Kidney tubule cell (primary cell): ENCODE data around the gene PRPF19.
A peak's percentile ranks its signal among the peaks of the same experiment; 100 is the strongest.

Source experiments
- DNase-seq: peaks from one replicate; pipeline ENCODE4 v3.0.0-alpha.2; 2018; ENCODE audit warnings: low spot score

The PRPF19 gene

GRCh38 chr11:60872961-60873524 lies 33.3 kb downstream of the PRPF19 start:
- DNase-seq, result peak; percentile 83

DNA sequence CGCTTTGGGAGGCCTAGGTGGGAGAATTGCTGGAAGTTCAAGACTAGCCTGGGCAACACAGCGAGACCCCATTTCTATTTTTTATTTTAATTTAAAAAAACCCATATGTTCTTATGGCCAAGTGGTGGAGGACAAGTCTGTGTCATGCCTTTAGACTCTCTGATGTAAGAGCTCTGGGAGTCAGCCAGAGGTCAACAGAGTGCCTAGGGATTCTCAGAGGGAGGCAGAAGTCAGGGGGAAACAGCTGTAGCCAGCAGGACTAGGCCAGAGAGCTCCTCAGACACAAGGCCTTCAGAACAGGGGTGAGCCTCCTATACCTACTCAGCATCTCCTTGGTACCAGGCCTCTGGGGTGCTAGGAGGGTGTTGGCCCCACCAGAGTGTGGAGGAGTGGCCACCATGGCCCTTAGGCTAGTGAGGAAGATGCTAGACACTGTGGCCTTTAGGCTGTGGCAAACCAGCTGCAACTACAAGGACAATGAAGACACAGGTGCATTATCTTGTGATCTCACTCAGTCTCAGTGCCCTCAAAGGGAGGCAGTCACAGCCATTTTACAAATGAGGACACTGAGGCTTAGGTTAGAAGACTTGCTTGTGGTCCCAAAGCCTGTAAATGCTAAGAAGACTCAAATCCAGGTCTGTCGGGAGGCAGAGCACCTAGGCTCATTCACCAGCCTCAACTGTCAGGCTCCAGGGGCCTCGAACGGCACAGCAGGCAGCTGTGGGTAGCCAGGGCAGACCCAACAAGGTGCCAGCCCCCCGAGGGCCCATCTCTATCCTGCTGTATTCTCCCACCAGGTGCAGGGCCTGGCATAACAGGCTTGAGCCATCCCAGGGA lies 34.0 kb downstream of the PRPF19 start:
- no peak for DNase-seq

DNA sequence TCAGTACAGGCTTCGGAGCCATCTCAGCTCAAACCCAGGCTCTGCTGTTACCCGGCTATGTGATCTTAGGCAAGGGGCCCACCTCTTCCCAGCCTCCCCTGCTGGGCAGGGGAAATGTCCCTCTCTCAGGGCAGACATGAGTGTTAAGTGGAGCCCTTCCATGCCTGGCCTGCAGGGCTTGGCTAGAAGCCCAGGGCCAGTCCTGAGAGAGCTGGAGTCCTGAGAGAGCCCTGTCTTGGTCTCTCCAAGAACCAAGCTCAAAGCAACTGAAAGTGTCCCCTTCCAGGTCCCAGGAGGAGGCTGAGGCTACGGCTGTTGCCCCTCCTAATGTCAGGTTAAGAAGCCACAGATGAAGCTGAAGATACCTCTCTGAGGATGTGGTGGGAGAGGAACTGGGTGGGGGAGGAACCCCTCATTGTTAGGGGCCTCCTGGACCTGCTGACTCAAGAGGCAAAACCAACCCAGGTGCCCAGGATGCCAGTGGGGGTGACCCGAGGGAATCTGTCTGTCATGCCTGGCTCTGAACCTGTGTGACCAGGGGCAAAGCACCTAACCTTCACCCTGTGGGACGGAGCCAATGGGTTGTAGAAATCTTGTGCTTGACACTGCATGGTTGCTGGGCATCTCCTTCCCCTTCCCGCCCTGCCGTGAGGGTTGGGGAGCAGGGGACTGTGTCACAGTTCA lies 34.9 kb downstream of the PRPF19 start:
- DNase-seq, result no peak

DNA sequence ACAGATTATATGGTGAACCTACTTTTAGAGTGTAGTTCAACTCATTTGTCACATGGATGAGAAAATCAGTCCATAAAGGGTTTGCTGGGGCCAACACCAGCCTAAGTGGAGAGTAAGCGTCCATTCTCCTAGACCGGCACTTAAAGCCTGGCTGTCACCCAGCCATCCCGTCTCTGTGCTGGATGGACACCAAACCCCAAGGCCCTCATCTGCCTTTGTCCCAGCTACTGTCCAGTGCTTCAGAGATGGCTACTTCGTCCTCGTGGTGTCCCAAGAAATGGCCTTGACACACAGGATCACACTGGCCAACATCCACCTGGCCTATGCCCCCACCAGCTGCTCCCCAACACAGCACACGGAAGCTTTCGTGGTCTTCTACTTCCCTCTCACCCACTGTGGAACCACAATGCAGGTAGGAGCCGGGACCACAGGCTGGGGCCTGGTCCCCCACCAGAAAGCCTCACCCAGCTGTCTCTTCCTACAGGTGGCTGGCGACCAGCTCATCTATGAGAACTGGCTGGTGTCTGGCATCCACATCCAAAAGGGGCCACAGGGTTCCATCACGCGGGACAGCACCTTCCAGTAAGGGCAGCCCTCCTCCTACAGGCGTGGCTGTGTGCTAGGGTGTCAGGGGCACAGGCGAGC lies 35.5 kb downstream of the PRPF19 start:
- no peak for DNase-seq

DNA sequence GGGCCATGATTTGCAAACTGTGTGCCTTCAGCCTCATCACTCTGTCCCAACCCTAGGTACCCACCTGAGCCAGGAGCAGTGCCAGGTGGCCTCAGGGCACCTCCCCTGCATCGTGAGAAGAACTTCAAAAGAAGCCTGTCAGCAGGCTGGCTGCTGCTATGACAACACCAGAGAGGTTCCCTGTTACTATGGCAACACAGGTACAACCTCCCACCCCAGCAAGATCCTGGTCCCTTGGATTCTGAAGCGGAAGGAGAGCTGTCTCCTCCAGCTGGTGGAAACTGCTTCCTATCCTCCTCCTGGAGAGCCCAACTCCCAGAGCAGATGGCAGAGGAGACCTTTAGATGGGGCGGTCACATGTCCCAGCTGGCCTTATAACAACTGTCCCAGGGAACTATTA lies 36.1 kb downstream of the PRPF19 start:
- DNase-seq, result no peak

GRCh38 chr11:60869451-60869825 lies 36.9 kb downstream of the PRPF19 start:
- no peak for DNase-seq

GRCh38 chr11:60868682-60869450 lies 37.5 kb downstream of the PRPF19 start:
- DNase-seq, result no peak

DNA sequence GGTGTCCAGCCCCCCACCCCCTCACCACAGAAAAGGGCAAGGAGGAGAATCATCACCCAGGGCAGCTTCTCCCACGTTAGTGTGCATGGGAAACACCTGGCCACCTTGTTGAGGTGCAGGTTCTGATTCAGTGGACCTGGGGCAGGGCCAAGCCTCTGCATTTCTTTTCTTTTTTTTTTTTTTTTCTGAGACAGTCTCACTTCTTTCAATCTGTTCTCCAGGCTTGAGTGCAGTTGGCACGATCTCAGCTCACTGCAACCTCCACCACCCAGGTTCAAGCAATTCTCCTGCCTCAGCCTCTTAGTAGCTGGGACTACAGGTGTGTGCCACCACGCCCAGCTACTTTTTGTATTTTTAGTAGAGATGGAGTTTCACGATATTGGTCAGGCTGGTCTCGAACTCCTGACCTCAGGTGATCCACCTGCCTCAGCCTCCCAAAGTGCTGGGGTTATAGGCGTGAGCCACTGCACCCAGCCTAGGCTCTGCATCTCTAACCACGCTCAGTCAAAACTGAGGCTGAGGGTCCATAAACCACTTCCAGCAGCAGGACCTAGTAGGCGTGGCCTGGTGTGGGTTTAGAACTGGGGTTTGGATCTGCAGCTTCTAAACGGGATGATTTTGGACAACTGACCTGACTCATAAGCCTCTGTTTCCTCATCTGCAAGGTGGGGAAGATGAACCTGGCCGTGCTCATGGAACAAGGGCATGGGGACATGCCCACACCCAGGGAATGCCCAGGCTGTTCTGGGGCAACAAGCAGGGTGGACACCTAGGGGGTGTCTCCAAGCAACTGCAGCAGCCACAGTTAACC lies 38.3 kb downstream of the PRPF19 start:
- no peak for DNase-seq

DNA sequence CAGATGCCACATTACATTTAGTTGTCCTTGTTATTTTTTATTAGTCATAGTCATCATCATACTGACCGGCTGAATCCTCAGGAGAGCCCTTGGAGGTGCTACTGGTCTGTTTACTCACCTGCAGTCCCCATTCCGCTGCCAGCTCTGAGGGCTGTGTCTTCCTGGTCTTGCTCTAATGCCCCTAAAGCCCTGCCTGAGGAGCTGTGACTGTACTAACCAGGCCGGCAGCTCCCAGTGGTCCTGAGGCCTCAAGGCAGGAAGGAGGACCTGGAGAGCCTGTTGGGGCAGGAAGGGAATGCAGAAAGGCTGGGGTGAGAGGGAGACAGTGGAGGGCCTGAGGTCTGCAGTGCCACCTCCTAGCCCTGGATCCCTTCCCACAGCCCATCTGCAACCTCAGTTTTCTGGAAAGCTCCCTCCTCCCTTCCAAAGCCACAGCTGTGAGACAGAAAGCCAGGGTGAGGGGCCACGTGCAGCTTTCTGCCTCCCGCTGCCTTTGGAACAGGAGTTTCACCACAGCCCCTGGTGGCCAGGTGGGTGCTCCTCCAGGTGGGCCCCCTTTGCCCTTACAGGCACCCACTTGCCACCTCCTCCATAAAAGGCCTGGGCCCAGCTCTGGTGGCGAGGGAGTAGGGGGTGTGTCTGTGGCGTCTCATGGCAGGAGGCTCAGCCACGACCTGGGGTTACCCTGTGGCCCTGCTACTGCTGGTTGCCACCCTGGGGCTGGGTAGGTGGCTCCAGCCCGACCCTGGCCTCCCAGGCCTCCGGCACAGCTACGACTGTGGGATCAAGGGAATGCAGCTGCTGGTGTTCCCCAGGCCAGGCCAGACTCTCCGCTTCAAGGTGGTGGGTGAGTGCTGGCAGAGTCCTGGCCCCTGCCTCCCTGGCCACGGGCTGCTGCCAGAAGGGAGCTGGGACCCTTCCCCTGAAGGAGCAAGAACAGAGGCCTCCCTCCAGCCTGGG lies 39.2 kb downstream of the PRPF19 start, which contains the start of gene ZP1:
Gene ZP1, plus strand, starts transcription at position 632 of the 960 bp plus-strand sequence. Its CDS starts 20 bp downstream, at position 652.
- peak; percentile 47 for DNase-seq

GRCh38 chr11:60864856-60865513 lies 41.4 kb downstream of the PRPF19 start:
- no peak for DNase-seq

DNA sequence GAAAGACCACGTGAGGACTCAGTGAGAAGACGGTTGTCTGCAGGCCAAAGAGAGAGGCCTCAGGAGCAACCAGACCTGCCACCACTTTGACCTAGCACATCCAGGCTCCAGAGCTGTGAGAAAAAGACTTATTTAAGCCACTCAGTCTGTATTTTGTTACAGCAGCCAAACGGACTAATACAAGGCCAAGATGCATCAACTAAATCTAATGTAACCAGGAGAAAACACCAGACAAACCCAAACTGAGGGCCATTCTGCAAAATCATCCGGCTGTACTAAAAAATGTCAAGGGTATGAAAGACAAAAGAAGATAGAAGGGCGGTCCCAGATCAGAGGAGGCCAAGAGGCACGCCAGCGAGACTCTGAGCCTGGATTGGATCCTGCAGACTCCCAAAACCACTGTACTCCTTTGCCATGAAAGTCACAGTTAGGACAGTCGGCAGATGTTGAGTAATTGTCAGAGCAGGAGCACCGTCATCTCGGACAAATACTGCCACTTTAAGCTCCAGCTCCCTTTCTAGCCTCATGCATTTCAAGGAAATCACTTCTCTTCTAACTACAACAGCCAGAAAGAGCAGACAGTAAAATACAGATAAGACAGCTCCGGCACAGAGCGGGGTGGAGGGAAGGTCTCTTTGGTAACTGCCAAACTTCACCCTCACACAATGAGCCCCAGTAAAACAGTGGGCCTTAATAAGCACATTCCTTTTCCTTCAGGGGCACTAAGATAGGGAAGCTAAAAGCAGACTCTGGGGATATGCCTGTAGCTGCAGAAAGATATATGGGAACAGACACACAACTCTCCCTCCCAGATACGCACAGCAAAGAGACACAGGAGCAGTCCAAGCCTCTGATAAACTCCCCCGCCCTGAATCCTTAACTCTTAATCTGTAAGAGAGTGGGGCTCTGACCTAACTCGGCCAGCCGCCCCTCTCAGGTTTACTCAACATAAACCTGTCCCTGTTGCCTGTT lies 42.5 kb downstream of the PRPF19 start:
- no peak for DNase-seq

DNA sequence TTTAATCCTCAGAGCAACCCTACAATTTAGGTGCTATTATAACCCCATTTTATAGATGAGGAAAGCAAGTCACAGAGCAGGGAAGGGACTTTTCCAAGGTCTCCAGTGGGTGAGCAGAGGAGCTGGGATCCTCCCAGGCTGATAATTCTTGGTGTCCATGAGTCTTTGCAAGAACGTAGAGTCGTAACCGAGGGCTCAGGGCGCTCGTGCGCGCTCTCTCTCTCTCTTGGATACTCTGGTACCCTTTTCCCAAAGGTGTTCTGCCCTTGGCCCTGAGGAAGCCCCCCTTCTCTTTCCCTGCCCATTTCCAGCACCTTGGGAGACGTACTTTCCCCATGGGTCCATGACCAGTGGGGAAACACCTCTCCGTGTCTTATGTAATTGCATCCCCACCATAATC lies 44.2 kb downstream of the PRPF19 start:
- DNase-seq, result no peak

- DNase-seq, result no peak
Measured at GRCh38 chr11:60860943-60861342, 45.4 kb downstream of the PRPF19 start.

DNA sequence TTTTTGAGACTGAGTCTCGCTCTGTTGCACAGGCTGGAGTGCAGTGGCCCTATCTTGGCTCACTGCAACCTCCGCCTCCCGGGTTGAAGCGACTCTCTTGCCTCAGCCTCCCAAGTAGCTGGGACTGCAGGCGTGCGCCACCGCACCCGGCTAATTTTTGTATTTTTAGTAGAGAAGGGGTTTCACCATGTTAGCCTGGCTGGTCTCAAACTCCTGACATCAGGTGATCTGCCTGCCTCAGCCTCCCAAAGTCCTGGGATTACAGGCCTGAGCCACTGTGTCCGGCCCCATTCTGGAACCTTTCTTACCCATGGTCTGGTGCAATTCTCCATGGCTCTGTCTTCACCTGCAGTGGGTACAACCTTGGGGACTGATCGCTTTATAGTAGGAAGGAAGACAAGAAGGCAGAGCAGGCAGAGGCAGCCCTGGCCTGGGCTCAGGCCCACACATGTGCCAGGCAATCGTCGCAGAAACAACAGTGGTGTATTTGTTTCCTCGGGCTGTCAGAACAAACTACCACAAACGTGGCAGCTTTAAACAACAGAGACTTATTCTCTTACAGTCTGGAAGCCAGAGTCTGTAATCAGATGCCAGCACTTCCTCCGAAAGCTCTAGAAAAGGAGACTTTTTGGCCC lies 46.7 kb downstream of the PRPF19 start:
- DNase-seq, result no peak

DNA sequence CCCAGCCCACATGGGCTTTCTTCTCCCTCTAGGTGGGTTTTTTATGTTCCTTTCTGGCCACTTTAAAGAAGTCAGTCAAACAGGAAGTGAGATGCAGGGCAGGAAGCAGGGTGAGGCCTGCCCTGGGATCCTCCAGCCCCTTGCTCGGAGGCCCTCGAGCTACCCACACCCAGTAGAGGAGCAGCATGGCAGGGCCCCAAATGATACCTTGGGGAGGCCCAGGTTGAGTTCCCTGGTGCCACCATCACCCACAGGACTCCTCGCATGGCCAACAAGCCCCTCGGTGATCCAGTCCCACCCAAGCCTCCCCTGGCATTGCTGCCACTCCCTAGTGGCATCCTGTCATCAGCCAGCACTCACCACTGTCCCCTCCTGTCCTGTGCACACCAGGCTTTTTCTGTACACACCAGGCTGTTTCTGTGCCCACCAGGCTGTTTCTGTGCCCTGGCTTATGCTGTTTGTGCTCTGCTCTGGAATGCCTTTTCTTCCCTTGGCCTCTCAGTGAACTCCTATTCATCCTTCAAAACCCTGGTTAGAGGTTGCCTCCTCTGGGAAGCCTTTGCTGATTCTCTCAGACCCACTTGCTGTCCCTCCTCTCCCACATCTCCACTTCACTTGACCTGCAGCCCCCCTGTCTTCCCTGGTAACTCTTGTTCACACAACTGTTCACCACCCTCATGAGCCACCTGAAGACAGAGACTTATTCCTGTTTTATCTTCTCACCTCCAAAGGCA lies 47.5 kb downstream of the PRPF19 start:
- no peak for DNase-seq

- no peak for DNase-seq
Measured at GRCh38 chr11:60858236-60858635, 48.1 kb downstream of the PRPF19 start.
